Cardiac muscle cell (in vitro differentiated cells and primary cell): Measurements from ENCODE around the gene SRCAP. TPM values are rescaled to one million over a fixed set of nuclear protein-coding genes. Genes with fewer than 3 reads are reported as not detected.

Experiments
- DNase-seq, 2 donors: peaks; one replicate each; pipeline versions ENCODE4 v3.0.0 to v3.0.0-alpha.2; 2010 to 2017; ENCODE audit warnings: low read depth in 1 of 2, low spot score in 1 of 2
- H3K27ac ChIP-seq: fragments of 200-600 bp; sonication (generic); 2 replicates; pipeline ENCODE4 v1.5.1; 2016
- H3K27me3 ChIP-seq: fragments of 200-600 bp; sonication (generic); 2 replicates; pipeline ENCODE4 v1.6.0; 2016; ENCODE audit warnings: control low read depth
- H3K36me3 ChIP-seq: fragments of 200-600 bp; sonication (generic); 2 replicates; pipeline ENCODE4 v1.5.1; 2016; ENCODE audit warnings: control low read depth
- H3K4me1 ChIP-seq: fragments of 200-600 bp; sonication (generic); 2 replicates; pipeline ENCODE4 v1.8.1; 2017; ENCODE audit warnings: low read depth, mild to moderate bottlenecking, mixed run types
- H3K4me3 ChIP-seq: fragments of 200-600 bp; sonication (generic); 2 replicates; pipeline ENCODE4 v1.5.1; 2016; ENCODE audit warnings: mild to moderate bottlenecking
- H3K9me3 ChIP-seq: fragments of 200-600 bp; sonication (generic); 2 replicates; pipeline ENCODE4 v1.5.1; 2017; ENCODE audit warnings: low read depth, mild to moderate bottlenecking, control low read depth
- CTCF ChIP-seq: IDR thresholded peaks from 2 replicates; pipeline ENCODE4 v1.5.1; 2012; ENCODE audit warnings: low read depth, mild to moderate bottlenecking, low read length
- polyA plus RNA-seq: library from polyadenylated mRNA; unstranded; fragments of >200 nt; fragmentation: Nextera tagmentation; extraction: Ambion mirVana; gene quantifications from 2 replicates; pipeline ENCODE4 v1.2.1, GENCODE V29; 2016
- total RNA-seq: library from RNA; depleted of rRNA; stranded (reverse); fragments of >200 nt; gene quantifications from 2 replicates; pipeline ENCODE4 v1.2.3, GENCODE V29; 2016

SRCAP gene
- total and polyA plus RNA-seq, 2 experiments from 2014 or later, result 20.9 to 42.9 TPM

- Histone ChIP-seq H3K27ac (no peak overlapping the region), H3K36me3 (peaks cover 53% of the 10 kb centered on the region), H3K4me3 (no peak overlapping the region), H3K9me3 (no peaks in the 10 kb centered on the region), H3K27me3 (no peaks in the 10 kb centered on the region), H3K4me1 (no peaks in the 10 kb centered on the region)
- no peak for DNase-seq
- TF ChIP-seq CTCF, result no peak
Observed at GRCh38 chr16:30731411-30731810, 32.4 kb downstream of the SRCAP start.

GRCh38 chr16:30736995-30737793 is 38.2 kb downstream of the SRCAP start:
- no peak for DNase-seq
- Histone ChIP-seq H3K27ac (no peak overlapping the region), H3K27me3 (no peaks in the 10 kb centered on the region), H3K4me1 (no peaks in the 10 kb centered on the region), H3K36me3 (peaks cover 44% of the 10 kb centered on the region), H3K4me3 (no peak overlapping the region), H3K9me3 (no peaks in the 10 kb centered on the region)
- no peak for TF ChIP-seq CTCF

- no peak for DNase-seq
- H3K27ac ChIP-seq, result no peak overlapping the region
- no peaks in the 10 kb centered on the region for H3K27me3 ChIP-seq
- no peaks in the 10 kb centered on the region for H3K4me1 ChIP-seq
- TF ChIP-seq CTCF, result no peak
- H3K36me3 ChIP-seq, result peaks cover 44% of the 10 kb centered on the region
- H3K9me3 ChIP-seq, result no peaks in the 10 kb centered on the region
- no peak overlapping the region for H3K4me3 ChIP-seq
Observed at GRCh38 chr16:30737794-30738648, 39.0 kb downstream of the SRCAP start.

- DNase-seq, result no peak
- no peak for TF ChIP-seq CTCF
- Histone ChIP-seq H3K27me3 (no peaks in the 10 kb centered on the region), H3K27ac (no peak overlapping the region), H3K9me3 (no peaks in the 10 kb centered on the region), H3K36me3 (peaks cover 39% of the 10 kb centered on the region), H3K4me3 (no peak overlapping the region), H3K4me1 (no peaks in the 10 kb centered on the region)
Observed at GRCh38 chr16:30738984-30739951, 40.3 kb downstream of the SRCAP start.
